DND-41 (cell line): ENCODE measurements around the gene SLC12A7.

ENCODE experiments used
- EZH2 ChIP-seq: IDR thresholded peaks from 3 replicates; pipeline ENCODE4 v1.6.1; 2012; ENCODE audit warnings: borderline replicate concordance, low read depth, mild to moderate bottlenecking, moderate library complexity, low read length, inconsistent platforms; ENCODE audit not compliant: severe bottlenecking
- TF ChIP-seq, protein P1 (sequence below): IDR thresholded peaks from 2 replicates; pipeline ENCODE4 v1.5.1; 2012; ENCODE audit warnings: borderline replicate concordance, low read length, moderate library complexity, mild to moderate bottlenecking; ENCODE audit not compliant: poor library complexity, severe bottlenecking; ENCODE audit errors: extremely low read depth

DNA sequence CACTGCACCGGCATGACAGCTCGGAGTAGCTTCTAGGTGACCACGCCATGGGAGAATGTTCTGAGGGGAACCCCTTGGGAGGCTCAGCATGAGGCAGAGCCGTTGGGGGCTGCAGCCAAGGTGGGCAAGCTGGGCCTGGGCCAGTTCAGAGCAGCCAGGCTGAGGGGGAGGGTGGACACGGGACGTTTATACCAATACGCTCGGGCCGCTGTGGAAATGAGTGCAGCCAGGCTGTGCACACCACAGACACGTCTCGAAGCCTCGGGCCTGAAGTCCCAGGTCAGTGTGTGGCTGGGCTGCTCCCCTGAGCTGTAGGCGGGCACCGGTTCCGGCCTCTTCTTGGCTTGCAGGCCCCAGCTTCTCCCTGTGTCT lies 28.9 kb upstream of the SLC12A7 start:
- TF ChIP-seq, protein P1, sequence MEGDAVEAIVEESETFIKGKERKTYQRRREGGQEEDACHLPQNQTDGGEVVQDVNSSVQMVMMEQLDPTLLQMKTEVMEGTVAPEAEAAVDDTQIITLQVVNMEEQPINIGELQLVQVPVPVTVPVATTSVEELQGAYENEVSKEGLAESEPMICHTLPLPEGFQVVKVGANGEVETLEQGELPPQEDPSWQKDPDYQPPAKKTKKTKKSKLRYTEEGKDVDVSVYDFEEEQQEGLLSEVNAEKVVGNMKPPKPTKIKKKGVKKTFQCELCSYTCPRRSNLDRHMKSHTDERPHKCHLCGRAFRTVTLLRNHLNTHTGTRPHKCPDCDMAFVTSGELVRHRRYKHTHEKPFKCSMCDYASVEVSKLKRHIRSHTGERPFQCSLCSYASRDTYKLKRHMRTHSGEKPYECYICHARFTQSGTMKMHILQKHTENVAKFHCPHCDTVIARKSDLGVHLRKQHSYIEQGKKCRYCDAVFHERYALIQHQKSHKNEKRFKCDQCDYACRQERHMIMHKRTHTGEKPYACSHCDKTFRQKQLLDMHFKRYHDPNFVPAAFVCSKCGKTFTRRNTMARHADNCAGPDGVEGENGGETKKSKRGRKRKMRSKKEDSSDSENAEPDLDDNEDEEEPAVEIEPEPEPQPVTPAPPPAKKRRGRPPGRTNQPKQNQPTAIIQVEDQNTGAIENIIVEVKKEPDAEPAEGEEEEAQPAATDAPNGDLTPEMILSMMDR, result no peak
- TF ChIP-seq EZH2, result no peak
